Measurements from ENCODE around the gene ARMC12.

Gene ARMC12

GRCh38 chr6:35784200-35784599 is 47.4 kb downstream of the ARMC12 start:
- TF ChIP-seq, protein P1, sequence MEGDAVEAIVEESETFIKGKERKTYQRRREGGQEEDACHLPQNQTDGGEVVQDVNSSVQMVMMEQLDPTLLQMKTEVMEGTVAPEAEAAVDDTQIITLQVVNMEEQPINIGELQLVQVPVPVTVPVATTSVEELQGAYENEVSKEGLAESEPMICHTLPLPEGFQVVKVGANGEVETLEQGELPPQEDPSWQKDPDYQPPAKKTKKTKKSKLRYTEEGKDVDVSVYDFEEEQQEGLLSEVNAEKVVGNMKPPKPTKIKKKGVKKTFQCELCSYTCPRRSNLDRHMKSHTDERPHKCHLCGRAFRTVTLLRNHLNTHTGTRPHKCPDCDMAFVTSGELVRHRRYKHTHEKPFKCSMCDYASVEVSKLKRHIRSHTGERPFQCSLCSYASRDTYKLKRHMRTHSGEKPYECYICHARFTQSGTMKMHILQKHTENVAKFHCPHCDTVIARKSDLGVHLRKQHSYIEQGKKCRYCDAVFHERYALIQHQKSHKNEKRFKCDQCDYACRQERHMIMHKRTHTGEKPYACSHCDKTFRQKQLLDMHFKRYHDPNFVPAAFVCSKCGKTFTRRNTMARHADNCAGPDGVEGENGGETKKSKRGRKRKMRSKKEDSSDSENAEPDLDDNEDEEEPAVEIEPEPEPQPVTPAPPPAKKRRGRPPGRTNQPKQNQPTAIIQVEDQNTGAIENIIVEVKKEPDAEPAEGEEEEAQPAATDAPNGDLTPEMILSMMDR (IDR thresholded peaks at IDR 0.05; ENCODE audit: insufficient read depth, low read depth, low read length, missing control alignments): no peak
- H3K4me3 ChIP-seq (ENCODE audit: low read depth, low read length): no peak overlapping the region
- DNase-seq (ENCODE audit: low read depth): no peak

- DNase-seq (ENCODE audit: low read depth): no peak
- no peak overlapping the region for H3K4me3 ChIP-seq (ENCODE audit: low read depth, low read length)
- TF ChIP-seq, protein P1 (IDR thresholded peaks at IDR 0.05; ENCODE audit: insufficient read depth, low read depth, low read length, missing control alignments): no peak
Observed at GRCh38 chr6:35786272-35786671, 49.4 kb downstream of the ARMC12 start.

GRCh38 chr6:35786810-35787209 is 50.0 kb downstream of the ARMC12 start:
- TF ChIP-seq, protein P1 (IDR thresholded peaks at IDR 0.05; ENCODE audit: insufficient read depth, low read depth, low read length, missing control alignments): no peak
- H3K4me3 ChIP-seq (ENCODE audit: low read depth, low read length): no peak overlapping the region
- DNase-seq (ENCODE audit: low read depth): no peak

GRCh38 chr6:35787266-35788218 is 50.7 kb downstream of the ARMC12 start:
- no peak for DNase-seq (ENCODE audit: low read depth)
- TF ChIP-seq, protein P1 (IDR thresholded peaks at IDR 0.05; ENCODE audit: insufficient read depth, low read depth, low read length, missing control alignments): no peak

GRCh38 chr6:35788423-35788982 is 51.7 kb downstream of the ARMC12 start:
- H3K4me3 ChIP-seq (ENCODE audit: low read depth, low read length): no peak overlapping the region
- TF ChIP-seq, protein P1 (IDR thresholded peaks at IDR 0.05; ENCODE audit: insufficient read depth, low read depth, low read length, missing control alignments): no peak
- no peak for DNase-seq (ENCODE audit: low read depth)

More at GRCh38 chr6:35787266-35788218, 50.7 kb downstream of the ARMC12 start:
- no peak overlapping the region for H3K4me3 ChIP-seq (ENCODE audit: low read depth, low read length)

DNA sequence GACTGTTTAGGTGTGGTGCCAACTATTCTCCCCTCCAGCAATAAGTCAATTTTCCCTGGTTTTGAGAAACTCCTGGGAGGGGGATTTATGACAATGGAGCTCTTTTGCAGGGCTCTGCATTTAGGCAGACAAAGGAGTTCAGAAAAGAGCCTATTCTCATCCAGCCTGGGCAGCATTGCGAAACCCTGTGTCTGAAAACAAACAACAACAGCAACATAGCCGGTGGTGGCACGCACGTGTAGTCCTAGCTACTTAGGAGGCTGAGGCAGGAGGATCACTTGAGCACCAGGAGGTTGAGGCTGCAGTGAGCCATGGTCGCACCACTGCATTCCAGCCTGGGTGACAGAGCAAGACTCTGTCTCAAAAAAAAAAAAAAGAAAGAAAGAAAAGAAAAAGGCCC is 53.9 kb downstream of the ARMC12 start:
- TF ChIP-seq, protein P1 (IDR thresholded peaks at IDR 0.05; ENCODE audit: insufficient read depth, low read depth, low read length, missing control alignments): no peak

More for the DNA sequence above, 53.9 kb downstream of the ARMC12 start:
- no peak overlapping the region for H3K4me3 ChIP-seq (ENCODE audit: low read depth, low read length)
- DNase-seq (ENCODE audit: low read depth): no peak
